Measurements from ENCODE around the gene CATSPER3.
"Not testable (repeated sequence)": the region's sequence is repeated elsewhere in the genome, so short reads cannot be mapped to it uniquely, and the experiment has no call there.

The CATSPER3 gene

DNA sequence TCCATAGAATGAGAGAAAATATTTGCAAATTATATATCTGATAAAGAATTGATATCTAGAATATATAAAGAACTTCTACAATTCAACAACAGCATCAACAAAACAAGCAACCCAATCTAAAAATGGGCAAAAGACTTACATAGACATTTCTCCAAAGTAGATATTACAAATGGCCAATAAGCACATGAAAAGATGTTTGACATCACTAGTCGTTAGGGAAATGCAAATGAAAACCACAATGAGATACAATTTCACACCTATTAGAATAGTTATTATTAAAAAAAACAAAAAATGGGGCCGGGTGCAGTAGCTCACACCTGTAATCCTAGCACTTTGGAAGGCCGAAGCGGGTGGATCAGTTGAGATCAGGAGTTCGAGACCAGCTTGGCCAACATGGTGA is 24.4 kb downstream of the CATSPER3 start:
- Mint-ChIP-seq H3K36me3 (ENCODE audit: low read depth) (no peaks in the 10 kb centered on the region), H3K4me1 (ENCODE audit: low read depth) (no peaks in the 10 kb centered on the region), H3K27me3 (ENCODE audit: low read depth) (peaks cover 27% of the 10 kb centered on the region), H3K4me3 (no peak overlapping the region), H3K9me3 (no peaks in the 10 kb centered on the region), H3K27ac (no peak overlapping the region)

DNA sequence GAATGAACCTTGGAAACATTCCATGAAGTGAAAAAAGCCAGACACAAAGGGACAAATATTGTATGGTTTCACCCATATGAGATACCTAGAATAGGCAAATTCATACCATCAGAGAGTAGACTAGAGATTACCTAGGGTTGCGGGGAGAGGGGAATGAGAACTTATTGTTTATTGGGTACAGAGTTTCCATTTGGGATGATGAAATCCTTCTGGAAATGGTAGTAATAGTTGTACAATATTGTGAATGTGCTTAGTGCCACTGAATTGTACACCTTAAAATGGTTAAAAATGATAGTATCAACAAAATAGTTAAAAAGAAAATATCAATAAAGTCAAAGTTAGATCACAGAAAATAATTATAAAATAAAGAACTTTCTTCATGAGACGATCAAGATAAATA is 25.5 kb downstream of the CATSPER3 start:
- Mint-ChIP-seq H3K36me3 (ENCODE audit: low read depth) (no peaks in the 10 kb centered on the region), H3K4me3 (no peak overlapping the region), H3K9me3 (no peaks in the 10 kb centered on the region)

DNA sequence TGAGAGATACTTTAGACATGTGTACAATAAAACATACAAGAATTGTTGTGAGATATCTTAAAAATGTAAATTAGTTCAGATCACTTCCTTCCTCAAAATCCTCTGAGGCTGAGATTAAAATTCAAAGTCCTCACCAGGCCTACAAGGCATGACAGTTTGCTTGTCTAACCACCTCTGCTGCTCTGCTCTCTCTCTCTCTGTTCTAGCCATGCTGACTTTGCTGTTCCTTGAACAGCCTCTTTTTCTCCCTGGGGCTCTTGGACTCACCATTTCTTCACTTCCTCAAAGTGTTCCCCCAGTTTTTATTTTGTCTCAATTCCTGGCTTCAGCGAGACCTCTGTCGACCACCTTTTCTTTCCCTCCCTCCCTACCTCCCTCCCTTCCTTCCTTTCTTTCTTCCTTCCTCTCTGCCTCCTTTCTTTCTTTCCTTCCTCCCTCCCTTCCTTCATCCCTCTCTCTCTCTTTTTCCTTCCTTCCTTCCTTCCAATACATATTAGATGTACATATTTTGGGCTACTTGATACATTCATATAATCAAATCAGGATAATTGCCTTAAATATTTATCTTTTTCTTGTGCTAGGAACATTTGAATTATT is 27.0 kb downstream of the CATSPER3 start:
- Mint-ChIP-seq H3K9me3 (no peaks in the 10 kb centered on the region), H3K4me3 (no peak overlapping the region), H3K27me3 (ENCODE audit: low read depth) (peaks cover 20% of the 10 kb centered on the region), H3K4me1 (ENCODE audit: low read depth) (no peaks in the 10 kb centered on the region), H3K36me3 (ENCODE audit: low read depth) (no peaks in the 10 kb centered on the region), H3K27ac (no peak overlapping the region)

More for the DNA sequence above, 25.5 kb downstream of the CATSPER3 start:
- Mint-ChIP-seq H3K27me3 (ENCODE audit: low read depth) (peaks cover 23% of the 10 kb centered on the region), H3K27ac (no peak overlapping the region), H3K4me1 (ENCODE audit: low read depth) (no peaks in the 10 kb centered on the region)

DNA sequence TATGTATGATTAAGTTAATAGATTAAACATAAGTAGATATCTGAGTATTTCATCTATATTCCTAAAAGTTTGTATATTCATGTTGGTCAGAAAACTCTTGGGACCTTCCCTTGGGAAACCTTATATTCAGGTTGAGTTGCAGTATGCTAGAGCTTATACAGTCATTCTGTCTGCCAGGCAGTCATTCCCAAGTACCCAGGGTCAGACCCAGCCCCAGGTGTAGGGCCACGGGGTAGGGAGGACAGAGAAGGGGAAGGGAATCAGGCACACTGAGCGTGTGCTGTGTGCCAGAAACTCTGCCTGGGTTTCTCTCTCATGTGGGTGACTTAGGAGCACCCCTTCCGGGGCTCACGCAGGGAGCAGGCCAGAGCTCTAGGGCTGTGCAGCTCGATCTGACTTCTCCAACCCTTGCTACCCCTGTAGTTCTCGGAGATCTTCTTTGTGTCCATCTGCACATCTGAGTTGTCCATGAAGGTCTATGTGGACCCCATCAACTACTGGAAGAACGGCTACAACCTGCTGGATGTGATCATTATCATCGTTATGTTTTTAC is 28.2 kb downstream of the CATSPER3 start:
- no peak overlapping the region for H3K27ac Mint-ChIP-seq
- H3K4me1 Mint-ChIP-seq (ENCODE audit: low read depth), result no peaks in the 10 kb centered on the region
- H3K4me3 Mint-ChIP-seq, result no peak overlapping the region
- no peaks in the 10 kb centered on the region for H3K36me3 Mint-ChIP-seq (ENCODE audit: low read depth)
- H3K9me3 Mint-ChIP-seq, result no peaks in the 10 kb centered on the region
- H3K27me3 Mint-ChIP-seq (ENCODE audit: low read depth), result peaks cover 13% of the 10 kb centered on the region

DNA sequence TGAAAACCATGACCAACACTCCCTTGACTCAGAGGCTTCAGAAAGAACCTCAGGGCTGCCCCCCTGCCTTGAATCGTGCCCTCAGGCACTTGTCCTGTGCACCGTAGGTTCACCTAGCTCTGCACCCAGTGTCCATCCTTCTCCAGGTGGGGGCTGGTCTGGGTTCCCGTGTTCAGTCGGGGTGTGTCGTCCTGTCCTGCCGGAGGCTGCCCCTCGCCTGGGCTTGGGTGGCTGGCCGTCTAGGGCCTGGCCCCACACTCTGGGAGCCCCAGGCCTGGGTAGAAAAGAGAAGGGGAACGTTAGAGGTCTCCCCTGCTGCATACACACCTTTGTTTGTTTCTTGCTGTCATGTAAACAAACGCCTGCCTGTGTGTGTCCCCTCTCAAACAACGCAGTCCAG is 29.3 kb downstream of the CATSPER3 start:
- Mint-ChIP-seq H3K9me3 (no peaks in the 10 kb centered on the region), H3K4me1 (ENCODE audit: low read depth) (no peaks in the 10 kb centered on the region), H3K36me3 (ENCODE audit: low read depth) (no peaks in the 10 kb centered on the region), H3K27ac (no peak overlapping the region), H3K27me3 (ENCODE audit: low read depth) (peaks cover 13% of the 10 kb centered on the region), H3K4me3 (no peak overlapping the region)

DNA sequence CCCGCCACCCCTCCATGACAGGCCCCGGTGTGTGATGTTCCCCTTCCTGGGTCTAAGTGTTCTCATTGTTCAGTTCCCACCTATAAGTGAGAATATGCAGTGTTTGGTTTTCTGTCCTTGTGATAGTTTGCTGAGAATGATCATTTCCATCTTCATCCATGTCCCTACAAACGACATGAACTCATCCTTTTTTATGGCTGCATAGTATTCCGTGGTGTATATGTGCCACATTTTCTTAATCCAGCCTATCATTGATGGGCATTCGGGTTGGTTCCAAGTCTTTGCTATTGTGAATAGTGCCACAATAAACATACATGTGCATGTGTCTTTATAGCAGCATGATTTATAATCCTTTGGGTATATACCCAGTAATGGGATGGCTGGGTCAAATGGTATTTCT is 30.4 kb downstream of the CATSPER3 start:
- not testable (repeated sequence) for H3K4me1 Mint-ChIP-seq (ENCODE audit: low read depth); H3K4me3 Mint-ChIP-seq; H3K27me3 Mint-ChIP-seq (ENCODE audit: low read depth); H3K27ac Mint-ChIP-seq; H3K36me3 Mint-ChIP-seq (ENCODE audit: low read depth); H3K9me3 Mint-ChIP-seq

DNA sequence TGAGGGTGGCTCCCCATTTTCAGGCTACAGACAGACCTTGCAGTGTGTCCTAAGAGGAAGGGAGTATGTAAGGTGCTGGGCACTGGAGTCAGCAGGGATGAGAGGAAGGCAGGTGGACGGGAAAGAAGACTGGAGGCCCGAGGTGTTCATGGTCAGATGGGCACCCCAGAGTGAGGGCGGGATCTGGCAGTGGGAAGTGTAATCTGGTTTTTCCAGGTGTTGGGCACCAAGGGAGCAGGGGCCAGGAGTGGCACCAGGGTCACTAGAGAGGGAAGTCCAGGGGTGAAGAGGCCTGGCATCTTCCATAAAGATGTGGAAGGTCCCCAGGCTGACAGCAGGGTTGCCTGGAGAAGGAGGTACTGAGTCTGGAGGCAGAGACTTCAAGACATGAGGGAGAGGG is 36.7 kb downstream of the CATSPER3 start:
- no peak overlapping the region for H3K4me3 Mint-ChIP-seq
- H3K4me1 Mint-ChIP-seq (ENCODE audit: low read depth), result no peaks in the 10 kb centered on the region
- no peak overlapping the region for H3K27ac Mint-ChIP-seq
- no peaks in the 10 kb centered on the region for H3K9me3 Mint-ChIP-seq
- no peaks in the 10 kb centered on the region for H3K36me3 Mint-ChIP-seq (ENCODE audit: low read depth)
- peaks cover 2% of the 10 kb centered on the region for H3K27me3 Mint-ChIP-seq (ENCODE audit: low read depth)

DNA sequence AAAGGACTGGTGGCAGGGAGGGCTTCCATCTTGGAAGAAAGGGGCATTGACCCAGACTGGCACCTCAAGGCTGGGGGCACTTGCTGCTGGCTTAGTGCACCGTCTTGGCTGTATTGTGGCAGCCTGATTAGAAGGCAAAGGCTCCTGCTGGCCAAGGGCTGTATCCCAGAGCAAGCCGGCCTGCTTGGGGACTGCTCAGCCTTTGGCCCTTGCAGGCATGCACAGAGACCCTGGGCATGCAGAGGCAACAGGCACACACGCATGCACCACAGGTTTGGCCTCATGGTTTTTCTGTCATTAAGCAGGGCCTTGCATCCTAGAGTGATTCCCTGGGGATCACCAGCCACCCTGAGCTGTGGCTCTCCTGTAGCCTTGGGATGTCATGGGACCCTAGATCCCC is 37.4 kb downstream of the CATSPER3 start:
- Mint-ChIP-seq H3K27me3 (ENCODE audit: low read depth) (no peaks in the 10 kb centered on the region), H3K4me1 (ENCODE audit: low read depth) (no peaks in the 10 kb centered on the region), H3K27ac (no peak overlapping the region)

DNA sequence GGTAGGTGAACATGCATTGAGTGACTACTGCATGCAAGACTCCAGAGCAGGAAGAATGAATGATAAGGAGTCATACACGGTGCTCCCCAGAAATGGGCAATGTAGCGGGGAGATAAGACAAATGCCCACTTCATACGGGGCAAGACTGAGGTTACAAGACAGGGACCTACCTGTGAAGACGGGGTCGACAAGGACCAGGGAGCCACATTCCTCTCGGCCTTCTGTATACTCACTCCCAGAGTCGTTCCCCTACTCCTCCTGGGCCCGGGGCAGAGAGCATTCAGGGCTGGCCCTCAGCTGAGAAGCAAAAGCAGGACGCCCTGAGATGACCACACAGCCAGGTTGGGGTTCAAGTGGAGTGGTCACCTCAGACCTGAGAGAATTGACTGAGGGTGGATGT is 39.6 kb downstream of the CATSPER3 start:
- no peaks in the 10 kb centered on the region for H3K36me3 Mint-ChIP-seq (ENCODE audit: low read depth)
- H3K4me1 Mint-ChIP-seq (ENCODE audit: low read depth), result no peaks in the 10 kb centered on the region
- H3K27ac Mint-ChIP-seq, result no peak overlapping the region
- H3K27me3 Mint-ChIP-seq (ENCODE audit: low read depth), result no peaks in the 10 kb centered on the region
- no peak overlapping the region for H3K4me3 Mint-ChIP-seq
- H3K9me3 Mint-ChIP-seq, result no peaks in the 10 kb centered on the region

More for the DNA sequence above, 37.4 kb downstream of the CATSPER3 start:
- no peaks in the 10 kb centered on the region for H3K9me3 Mint-ChIP-seq
- H3K36me3 Mint-ChIP-seq (ENCODE audit: low read depth), result no peaks in the 10 kb centered on the region
- no peak overlapping the region for H3K4me3 Mint-ChIP-seq

DNA sequence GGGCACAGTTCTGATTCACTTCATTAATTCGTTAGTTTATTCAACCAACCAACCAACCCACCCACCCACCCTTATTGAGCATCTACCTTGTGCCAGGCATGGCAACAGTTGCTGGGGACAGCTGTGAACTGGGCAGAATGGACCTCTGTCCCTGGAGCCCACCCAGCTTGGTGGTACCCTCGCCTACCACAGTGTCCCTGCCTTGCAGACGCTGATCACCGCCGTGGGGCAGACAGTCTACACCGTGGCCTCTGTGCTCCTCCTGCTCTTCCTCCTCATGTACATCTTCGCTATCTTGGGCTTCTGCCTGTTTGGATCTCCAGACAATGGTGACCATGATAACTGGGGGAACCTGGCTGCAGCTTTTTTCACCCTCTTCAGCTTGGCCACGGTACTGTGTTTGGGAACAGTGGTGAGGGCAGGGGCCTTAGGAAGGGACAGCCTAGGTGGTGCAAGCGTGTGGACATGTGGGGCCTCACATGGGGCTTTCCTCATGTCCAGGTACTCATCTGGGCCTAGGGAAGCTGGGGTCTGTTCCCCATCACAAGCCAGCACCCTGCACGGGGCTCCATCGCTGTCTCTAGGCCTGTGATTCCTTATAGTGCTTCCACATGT is 40.1 kb downstream of the CATSPER3 start:
- Mint-ChIP-seq H3K27ac (no peak overlapping the region), H3K9me3 (no peaks in the 10 kb centered on the region), H3K27me3 (ENCODE audit: low read depth) (no peaks in the 10 kb centered on the region), H3K4me1 (ENCODE audit: low read depth) (no peaks in the 10 kb centered on the region), H3K36me3 (ENCODE audit: low read depth) (no peaks in the 10 kb centered on the region), H3K4me3 (no peak overlapping the region)

DNA sequence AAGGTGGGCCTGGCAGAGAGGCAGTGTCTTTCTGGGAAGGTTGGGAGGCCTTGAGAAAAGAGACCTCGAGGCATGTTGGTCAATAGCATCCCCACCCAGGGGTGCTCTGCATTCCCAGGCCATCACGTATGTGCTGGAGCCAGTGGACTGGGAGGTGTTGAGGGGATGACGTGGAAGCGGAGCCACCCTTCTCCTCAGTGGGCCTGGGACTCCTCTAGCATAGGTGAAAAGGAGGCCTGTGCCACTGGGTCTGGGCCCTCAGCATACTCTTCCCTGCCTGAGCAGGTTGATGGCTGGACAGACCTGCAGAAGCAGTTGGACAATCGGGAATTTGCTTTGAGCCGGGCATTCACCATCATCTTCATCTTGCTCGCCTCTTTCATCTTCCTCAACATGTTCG is 40.8 kb downstream of the CATSPER3 start:
- no peak overlapping the region for H3K27ac Mint-ChIP-seq
- H3K27me3 Mint-ChIP-seq (ENCODE audit: low read depth), result no peaks in the 10 kb centered on the region
- no peak overlapping the region for H3K4me3 Mint-ChIP-seq
- no peaks in the 10 kb centered on the region for H3K4me1 Mint-ChIP-seq (ENCODE audit: low read depth)
- no peaks in the 10 kb centered on the region for H3K36me3 Mint-ChIP-seq (ENCODE audit: low read depth)
- no peaks in the 10 kb centered on the region for H3K9me3 Mint-ChIP-seq

DNA sequence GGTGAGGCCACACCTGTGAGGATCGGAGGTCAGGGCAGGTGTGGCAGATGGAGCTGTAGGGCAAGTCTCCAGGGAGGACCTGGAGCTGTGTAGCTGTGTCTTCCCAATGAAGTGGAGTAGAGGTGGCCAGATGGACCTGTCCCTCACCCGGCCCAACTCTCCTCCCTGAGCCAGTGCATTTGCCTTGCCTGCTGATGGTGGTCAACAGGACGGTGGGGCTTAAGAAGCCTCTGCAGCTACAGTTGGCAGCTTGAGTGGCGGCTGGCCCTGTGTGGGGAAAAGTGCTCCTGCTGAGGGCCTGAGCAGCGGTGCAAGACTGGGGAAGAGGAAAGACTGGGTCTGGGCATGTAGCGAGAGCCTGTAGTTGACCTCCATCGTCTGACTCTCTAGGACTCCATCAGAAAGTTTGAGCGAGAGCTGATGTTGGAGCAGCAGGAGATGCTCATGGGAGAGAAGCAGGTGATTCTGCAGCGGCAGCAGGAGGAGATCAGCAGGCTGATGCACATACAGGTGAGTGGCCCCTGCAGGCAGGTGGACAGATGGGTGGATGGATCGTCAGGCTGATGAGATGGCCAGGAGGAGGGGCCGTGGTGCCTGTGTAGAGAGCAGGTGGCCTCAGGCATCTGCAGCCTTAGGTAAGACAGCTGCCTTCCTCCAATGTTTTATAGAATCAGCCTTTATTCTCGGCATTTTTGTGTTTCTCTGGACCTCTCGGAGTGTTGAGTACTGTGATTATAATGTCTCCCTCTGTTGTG is 41.5 kb downstream of the CATSPER3 start:
- H3K36me3 Mint-ChIP-seq (ENCODE audit: low read depth), result no peaks in the 10 kb centered on the region
- no peak overlapping the region for H3K4me3 Mint-ChIP-seq
- H3K27me3 Mint-ChIP-seq (ENCODE audit: low read depth), result no peaks in the 10 kb centered on the region
- H3K27ac Mint-ChIP-seq, result no peak overlapping the region
- H3K4me1 Mint-ChIP-seq (ENCODE audit: low read depth), result no peaks in the 10 kb centered on the region
- H3K9me3 Mint-ChIP-seq, result no peaks in the 10 kb centered on the region

DNA sequence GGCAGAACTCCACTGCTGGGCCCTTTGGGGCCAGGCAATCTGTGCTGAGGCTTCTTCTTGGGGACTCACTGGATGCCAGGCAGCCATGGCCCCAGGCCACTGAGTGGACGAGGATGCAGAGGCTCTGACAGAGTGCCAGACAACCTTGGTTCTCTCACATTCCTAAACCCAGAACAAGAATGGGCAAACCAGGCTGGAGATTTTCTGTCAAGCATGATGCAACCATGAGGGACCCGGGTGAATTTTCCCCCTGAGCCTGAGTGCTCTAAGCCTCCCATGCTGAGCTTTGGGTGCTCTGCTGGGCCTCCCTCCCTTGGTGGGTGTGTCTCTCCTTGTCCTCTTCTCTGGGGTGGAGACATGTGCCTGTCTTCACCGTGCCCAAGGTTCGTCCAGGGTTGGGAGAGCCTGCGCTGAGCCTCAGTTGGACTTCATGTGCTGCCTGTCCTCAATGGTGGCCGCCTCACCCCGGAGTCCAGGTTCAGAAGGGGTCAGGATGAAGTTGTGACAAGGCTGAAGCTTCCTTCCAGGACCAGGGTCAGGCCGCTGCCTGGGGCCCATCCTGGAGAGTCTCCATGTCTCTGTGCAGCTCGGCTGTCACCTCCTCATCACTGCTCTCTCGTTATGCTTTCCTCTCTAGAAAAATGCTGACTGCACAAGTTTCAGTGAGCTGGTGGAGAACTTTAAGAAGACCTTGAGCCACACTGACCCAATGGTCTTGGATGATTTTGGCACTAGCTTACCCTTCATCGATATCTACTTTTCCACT is 42.2 kb downstream of the CATSPER3 start:
- no peak overlapping the region for H3K27ac Mint-ChIP-seq
- no peaks in the 10 kb centered on the region for H3K36me3 Mint-ChIP-seq (ENCODE audit: low read depth)
- no peak overlapping the region for H3K4me3 Mint-ChIP-seq
- no peaks in the 10 kb centered on the region for H3K27me3 Mint-ChIP-seq (ENCODE audit: low read depth)
- no peaks in the 10 kb centered on the region for H3K4me1 Mint-ChIP-seq (ENCODE audit: low read depth)
- no peaks in the 10 kb centered on the region for H3K9me3 Mint-ChIP-seq

DNA sequence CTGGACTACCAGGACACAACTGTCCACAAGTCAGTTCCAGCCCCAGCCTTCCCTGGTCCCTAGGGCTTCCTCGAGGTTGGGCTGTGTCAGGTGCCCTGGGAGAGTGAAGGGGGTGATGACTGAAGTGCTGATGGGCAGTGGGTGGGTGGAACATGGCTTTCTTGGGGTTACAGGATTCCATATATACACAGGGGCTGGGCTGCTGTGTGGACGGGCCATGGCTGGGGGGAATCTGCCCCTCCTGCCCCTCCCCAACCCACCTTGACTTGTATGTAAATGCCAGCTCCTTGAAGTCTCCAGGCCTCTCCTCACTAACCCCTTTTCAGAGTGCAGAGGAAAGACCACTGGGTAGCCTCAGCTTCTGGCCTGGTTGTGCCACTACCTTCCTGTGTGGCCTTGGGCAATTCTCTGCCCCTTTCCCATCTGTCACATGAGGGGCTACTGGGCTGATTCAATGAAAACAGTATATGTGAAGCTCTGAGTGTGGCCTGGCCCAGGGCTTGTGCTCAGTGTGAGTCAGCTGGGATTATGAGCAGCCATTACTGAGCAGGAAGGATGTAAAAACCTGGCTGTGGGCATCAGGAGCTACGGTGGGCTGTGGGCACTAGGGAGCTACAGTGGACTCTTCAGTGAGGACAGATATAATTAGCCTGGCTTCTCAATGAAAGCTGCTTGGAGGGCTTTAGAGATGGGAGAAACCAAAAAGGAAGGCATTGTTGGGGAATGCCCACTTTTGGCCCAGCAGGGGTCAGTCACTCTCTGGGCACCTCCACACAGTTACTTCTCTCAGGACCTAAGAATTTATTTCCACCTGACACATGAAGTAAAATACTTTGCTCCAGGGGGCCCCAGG is 43.0 kb downstream of the CATSPER3 start:
- no peaks in the 10 kb centered on the region for H3K36me3 Mint-ChIP-seq (ENCODE audit: low read depth)
- H3K27me3 Mint-ChIP-seq (ENCODE audit: low read depth), result no peaks in the 10 kb centered on the region
- no peak overlapping the region for H3K27ac Mint-ChIP-seq
- no peaks in the 10 kb centered on the region for H3K4me1 Mint-ChIP-seq (ENCODE audit: low read depth)
- no peaks in the 10 kb centered on the region for H3K9me3 Mint-ChIP-seq
- no peak overlapping the region for H3K4me3 Mint-ChIP-seq
